ENCODE measurements around the gene GUCY1A2.

GUCY1A2 gene

DNA sequence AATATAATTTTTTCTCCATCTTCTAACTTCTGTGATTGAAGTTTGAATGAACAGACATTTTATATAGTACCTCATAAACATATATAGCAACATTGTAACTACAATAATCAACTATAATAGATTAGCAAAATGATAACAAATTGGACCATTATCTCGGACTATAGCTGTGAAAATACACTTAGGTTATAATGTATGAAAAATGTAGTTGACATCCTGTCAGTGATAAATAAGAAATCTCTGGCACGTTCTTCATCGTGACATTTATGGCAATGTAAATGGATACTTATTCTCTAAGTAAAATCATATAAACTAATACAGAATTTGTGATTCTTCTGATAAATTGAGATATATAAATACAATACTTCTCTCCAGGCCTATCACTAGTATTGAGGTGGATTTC lies 333.3 kb downstream of the GUCY1A2 start:
- no peak for FAIRE-seq
- DNase-seq (ENCODE audit: insufficient read length, low spot score), result no peak

DNA sequence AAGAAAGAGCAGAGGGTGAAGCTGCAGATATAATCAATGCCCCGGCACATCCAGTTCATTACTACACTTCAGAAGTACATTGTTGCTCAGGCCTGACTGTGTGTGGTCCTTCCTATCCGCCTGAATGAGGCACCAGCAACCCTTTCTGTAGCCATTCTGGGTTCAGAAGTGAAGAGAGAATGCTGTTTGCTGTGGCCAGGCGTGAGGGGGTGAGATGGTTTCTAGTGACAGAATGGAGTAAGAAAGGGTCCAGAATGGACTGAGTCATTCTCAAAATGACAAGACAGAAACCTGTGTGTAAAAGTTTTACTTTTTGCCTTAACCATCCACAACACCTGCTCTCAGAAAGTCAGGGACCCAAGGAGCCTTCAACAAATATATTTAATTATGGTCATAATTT lies 334.8 kb downstream of the GUCY1A2 start:
- DNase-seq (ENCODE audit: insufficient read length, low spot score) (no peak), FAIRE-seq (no peak)

DNA sequence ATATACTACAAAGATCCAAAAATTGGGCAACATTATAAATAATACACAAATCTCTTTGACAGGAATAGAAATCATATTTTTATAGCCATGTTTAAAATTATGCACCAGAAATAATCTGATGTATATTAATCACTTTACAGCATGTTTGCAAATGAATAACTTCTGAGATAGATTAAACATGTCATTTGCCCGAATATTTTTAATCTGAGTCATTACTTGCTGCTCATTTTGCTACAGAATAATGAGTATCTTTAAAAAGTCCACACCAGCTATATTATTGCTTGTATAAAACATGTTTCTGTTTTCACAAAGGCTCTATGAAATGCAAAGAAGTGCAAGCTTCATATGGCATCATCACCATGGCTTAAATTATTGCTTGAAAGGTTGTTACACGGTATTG lies 336.8 kb downstream of the GUCY1A2 start:
- FAIRE-seq (no peak), DNase-seq (ENCODE audit: insufficient read length, low spot score) (no peak)

DNA sequence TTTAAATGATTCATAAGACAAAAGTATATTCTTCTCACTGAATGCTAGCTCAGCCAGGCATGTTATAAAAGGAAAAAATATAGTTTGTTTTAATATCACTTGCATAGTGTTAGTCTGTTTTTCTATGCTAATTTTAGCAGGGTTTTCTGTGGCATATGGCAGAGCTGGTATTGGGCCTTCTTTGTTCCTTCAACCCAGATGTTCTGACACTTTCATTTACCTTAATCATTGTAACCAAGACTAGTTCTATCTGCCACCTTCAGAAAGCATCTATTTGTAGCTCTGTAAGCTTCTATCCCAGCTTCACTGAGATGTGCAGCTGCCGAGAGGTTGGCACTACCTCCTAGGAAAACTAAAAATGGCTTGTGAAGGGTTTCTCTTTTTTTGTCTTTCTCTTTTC lies 338.7 kb downstream of the GUCY1A2 start:
- DNase-seq (ENCODE audit: insufficient read length, low spot score), result no peak
- no peak for FAIRE-seq

DNA sequence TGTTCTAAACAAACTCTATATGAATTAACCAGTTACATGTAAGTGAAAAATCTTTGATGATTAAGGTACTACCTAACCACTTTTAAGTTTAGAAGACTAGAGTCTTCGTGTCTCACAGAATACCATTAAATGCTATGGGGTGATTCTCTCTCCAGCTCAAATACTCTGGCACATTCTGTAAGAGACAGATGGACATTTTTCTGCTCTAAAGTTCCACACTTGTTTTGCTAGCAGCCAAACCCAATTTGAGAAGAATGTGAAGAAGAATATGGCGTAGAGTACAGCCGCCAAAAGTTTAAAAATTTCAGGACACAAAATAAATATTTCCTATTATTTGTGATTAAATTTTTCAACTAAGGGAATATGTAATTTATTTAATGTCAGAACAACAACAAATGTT lies 339.1 kb downstream of the GUCY1A2 start:
- DNase-seq (ENCODE audit: insufficient read length, low spot score) (no peak), FAIRE-seq (no peak)

DNA sequence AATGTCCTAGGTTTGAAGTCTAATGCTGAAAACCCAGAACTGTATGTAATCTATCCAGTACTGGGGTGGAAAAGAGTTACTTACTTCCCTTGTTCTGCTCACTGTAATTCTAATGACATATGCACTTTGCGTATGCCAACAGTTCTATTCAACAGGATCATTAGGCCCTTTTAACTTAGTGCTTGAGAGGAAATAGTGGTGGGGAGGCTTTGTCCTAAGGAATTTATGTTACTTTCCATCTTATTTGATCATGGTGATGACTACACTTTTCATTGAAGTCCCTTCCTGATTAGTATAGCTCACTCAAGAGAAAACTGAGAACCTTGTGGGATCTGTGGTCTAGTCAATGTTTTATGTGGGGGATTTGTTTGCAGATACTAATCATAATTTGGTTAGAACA lies 348.2 kb downstream of the GUCY1A2 start:
- DNase-seq (ENCODE audit: insufficient read length, low spot score) (no peak), FAIRE-seq (no peak)

DNA sequence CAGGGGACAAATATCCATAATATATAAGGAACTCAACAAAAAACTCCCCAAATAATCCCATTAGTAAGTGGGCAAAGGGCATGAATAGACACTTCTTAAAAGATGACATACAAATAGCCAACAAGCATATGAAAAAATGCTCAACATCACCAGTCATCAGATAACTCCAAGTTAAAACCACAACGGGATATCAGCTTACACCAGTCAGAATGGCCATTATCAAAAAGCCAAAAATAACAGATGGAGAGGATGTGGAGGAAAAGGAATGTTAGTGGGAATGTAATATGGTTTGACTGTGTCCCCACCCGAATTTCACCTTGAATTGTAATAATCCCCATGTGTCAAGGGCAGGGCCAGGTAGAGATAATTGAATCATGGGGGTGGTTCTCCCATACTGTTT lies 350.1 kb downstream of the GUCY1A2 start:
- DNase-seq (ENCODE audit: insufficient read length, low spot score), result no peak

DNA sequence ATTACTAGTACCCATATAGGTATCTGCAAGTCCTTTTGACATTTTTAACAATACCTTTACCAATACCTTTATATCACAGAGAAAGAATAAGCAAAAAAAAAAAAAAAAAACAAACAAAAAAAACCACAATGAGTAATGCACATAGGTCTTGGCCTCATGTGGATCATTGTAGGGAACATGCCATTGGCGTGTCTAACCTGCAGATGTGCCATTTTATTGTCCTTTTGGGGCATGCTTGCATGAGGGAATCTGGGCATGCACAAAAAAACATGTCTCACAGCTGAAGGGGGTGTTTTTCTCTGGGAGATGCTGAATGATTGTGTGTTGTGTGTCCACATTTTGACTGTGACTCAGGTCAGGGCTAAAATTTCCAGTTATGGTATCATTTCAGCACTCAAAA lies 361.6 kb downstream of the GUCY1A2 start:
- no peak for FAIRE-seq
- DNase-seq (ENCODE audit: insufficient read length, low spot score), result no peak

More for the DNA sequence above, 350.1 kb downstream of the GUCY1A2 start:
- FAIRE-seq, result no peak

DNA sequence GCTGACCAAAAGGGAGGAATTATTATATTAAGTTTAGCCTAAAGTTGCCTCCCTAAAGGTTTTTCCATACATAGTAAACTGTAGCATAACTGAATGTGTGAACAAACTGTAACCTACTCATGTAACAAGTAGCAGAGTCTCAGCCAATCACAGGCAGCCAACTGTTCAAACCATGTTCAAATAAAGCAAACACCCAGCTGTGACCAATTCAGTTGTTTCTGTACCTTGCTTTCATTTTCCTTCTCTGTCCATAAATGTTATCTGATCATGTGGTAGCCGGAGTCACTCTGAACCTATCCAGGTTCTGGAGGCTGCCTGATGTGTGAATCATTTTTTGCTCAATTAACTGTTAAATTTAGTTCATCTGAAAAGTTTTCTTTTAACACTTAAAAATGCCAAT lies 373.5 kb downstream of the GUCY1A2 start:
- DNase-seq (ENCODE audit: insufficient read length, low spot score) (no peak), FAIRE-seq (no peak)

DNA sequence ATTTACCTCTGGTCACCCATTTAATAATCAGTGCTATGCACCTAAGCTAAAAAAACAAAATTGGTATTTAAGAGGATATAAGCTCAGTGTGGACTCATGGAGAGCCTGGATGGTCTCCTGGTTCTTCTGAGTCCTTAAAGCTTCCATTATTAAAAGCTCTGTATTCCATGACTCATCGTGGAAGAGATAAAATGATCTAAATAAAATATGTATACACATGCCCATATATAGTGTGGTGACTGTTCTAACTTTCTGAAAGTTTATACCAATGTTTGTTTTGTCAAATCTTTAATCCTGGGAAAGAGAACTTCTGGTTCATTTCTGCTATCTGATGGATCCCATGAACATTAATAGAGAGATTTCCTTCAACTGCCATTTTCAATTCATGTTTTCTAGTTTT lies 375.9 kb downstream of the GUCY1A2 start:
- FAIRE-seq (no peak), DNase-seq (ENCODE audit: insufficient read length, low spot score) (no peak)

DNA sequence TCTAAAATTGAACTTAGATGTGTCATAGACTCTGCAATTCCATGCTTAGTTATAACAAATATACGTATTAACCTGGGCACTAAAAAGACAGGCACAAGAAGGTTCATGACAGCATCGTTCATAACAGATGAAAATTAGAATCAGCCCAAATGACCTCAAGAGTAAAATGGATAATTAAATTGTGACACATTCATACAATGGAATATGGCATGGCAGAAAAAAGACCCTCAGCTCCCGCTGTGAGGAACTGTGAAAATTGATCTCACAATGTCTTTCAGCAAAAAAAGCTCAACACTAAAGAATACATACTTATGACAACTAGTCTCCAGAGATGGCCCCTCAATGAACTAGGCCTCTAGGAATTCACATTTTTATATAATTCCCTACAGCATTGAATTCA lies 386.0 kb downstream of the GUCY1A2 start:
- FAIRE-seq (no peak), DNase-seq (ENCODE audit: insufficient read length, low spot score) (no peak)

DNA sequence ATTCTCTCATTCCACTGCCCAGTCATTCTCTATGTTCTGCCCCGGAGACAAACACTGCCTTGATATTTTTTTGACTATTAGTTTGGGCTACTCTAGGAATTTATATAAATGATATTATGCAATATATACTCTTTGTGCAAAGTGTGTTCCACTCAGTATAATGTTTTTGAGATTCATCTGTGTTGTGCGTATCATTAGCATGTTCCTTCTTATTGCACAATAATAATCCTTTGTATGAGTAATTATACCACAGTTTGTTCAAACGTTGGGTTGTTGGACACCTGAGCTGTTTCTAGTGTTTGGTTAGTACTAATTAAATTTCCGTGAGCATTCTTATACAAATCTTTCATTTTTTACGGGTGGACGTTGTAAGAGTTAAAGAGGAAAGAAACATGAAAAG lies 390.6 kb downstream of the GUCY1A2 start:
- DNase-seq (ENCODE audit: insufficient read length, low spot score) (no peak), FAIRE-seq (no peak)

DNA sequence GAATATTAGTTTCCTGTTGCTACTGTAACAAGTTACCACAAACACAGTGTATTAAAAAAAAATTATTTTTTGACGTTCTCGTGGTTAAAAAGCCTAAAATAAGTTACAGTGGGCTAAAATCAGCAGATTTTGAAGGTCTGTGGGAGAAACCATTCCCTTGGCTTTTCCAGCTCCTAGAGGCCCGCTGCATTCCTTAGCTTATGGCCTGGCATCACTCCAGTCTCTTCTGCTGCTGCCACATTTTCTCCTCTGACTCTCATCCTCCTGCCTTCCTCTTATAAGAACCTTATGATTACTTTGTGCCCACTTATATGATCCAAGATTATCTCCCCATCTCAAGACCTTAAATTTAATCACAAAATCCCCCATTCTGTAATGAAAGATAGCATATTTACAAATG lies 392.7 kb downstream of the GUCY1A2 start:
- DNase-seq (ENCODE audit: insufficient read length, low spot score) (no peak), FAIRE-seq (no peak)

DNA sequence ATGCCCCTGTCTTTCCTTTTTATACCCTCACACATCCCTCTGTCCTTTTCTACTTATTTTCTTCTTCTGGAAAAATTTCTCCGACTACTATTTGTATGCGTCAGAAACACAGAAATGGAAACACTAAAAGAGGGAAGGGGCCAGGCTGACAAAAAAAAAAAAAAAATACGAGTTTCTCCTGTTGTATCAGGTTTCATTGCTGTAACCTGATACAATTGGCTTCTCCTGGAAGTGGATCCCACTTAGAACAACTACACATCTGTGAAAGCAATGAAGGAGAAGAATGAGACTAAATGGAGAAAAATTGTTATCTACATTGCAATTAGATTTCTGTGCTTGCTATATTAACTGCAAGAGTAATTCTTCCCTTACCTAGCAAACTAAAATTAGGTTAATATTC lies 393.9 kb downstream of the GUCY1A2 start:
- no peak for FAIRE-seq
- DNase-seq (ENCODE audit: insufficient read length, low spot score), result no peak
